HG03045 (cell line): ENCODE measurements around the gene RBMS1.

Experiments used
- ATAC-seq: cut with Tn5 transposase; IDR thresholded peaks from one replicate; pipeline ENCODE4 v1.9.1; 2021; ENCODE audit warnings: mild to moderate bottlenecking, moderate library complexity; ENCODE audit not compliant: unreplicated experiment

RBMS1 gene

DNA sequence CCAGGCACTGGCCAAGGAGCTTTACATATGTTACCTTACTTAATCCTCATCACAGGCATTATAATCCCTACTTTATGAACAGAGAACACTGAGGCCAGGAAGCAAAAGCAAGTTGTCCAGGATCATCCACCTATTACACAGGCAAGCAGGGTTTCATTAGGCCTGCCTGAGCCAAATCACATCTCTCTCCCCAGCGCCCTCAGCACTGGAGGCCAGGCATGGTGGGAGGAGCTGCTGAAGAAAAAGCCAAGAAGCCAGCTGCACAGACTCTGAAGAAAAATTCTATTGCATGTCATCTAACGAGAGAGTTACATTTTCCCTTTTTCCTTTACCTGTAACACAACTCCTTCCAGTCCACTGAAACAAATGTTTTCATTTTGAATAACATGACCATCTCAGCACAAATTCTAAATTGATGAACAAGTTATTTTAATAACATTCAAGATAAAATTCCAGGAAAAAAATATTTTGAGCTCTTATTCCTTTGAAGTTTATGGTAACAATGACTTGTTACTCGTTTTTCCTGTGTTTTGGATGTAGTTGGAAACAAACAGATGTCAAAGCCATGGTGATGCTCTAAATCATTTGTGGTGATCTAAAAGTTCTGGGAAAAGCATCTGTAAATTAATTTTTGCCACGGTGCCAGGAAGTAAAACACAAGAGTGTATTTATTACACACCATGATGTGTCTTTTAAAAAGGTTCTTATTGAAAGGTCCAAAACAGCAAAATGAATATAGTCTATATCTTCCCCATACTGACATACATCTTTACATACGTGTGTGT, 154.5 kb downstream of the RBMS1 start:
- ATAC-seq: no peak

GRCh38 chr2:160337728-160338127, 155.9 kb downstream of the RBMS1 start:
- ATAC-seq: no peak

DNA sequence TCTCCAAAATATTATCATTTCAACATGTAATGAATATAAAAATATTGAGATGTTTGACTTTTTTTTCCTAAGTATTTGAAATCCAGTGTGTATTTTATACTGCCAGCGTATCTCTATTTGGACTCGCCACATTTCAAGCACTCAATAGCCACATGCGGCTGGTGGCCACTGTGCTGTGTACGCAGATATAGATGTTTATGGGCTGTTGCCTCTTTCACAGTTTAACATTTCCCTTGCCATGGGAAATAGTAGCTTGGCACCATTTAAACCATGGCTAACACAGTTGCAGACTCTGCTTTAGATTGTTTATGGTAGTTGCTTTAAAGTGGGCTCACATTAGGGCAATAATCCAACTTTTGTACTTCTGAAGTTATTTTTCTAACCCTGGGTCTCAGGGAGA, 157.0 kb downstream of the RBMS1 start:
- ATAC-seq: no peak

DNA sequence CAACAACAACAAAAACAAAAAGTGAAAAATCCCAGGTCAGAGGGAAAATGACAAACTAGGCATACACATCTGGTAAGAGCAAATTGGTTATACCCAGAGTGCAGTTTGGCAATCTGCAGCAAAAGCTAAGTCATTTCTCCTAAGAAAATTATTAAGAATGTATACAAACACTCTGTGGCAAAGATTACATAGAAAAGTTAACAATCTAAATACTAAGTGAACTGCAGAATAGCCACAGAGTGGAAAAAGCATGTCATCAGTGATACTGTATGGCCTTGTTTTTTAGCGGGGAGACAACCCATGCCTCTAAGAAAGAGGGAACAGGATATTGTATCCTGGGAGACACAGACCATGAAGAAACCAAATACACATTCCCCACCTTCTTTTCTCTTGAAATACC, 157.5 kb downstream of the RBMS1 start:
- no peak for ATAC-seq

- ATAC-seq: no peak
Observed at GRCh38 chr2:160335441-160335840, 158.2 kb downstream of the RBMS1 start.

DNA sequence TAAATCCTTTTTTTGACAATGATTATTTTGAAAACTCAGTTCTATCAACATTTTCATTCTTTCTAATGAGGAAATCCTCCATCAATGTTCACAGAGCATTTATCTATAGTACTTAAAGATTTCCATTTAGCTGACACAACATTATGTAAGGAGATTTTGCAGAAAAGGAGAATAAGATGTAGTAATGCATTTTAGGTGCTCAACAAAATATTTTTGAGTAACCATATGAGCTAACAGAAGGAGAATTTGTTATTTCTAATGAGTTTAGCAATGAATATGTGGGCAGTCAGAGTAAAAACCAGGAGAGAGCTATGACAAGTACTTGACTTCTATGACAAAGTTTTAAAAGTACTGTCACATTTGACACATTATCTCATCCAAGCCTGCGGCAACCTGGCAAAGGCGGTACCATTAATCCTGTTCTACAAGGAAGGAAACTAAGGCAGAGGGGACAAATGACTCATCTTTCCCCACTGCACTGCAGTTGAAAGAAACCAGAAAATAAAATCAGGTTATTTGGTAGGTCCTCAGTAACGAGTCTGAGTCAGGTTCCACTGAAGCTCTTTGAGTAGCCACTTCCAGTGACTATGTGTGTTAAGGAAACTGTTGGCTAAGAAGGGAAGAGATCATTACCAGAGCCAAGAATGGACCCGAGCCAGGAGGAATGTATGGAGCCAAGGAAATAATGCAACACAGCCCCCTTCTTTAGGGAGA, 159.4 kb downstream of the RBMS1 start:
- ATAC-seq: no peak

DNA sequence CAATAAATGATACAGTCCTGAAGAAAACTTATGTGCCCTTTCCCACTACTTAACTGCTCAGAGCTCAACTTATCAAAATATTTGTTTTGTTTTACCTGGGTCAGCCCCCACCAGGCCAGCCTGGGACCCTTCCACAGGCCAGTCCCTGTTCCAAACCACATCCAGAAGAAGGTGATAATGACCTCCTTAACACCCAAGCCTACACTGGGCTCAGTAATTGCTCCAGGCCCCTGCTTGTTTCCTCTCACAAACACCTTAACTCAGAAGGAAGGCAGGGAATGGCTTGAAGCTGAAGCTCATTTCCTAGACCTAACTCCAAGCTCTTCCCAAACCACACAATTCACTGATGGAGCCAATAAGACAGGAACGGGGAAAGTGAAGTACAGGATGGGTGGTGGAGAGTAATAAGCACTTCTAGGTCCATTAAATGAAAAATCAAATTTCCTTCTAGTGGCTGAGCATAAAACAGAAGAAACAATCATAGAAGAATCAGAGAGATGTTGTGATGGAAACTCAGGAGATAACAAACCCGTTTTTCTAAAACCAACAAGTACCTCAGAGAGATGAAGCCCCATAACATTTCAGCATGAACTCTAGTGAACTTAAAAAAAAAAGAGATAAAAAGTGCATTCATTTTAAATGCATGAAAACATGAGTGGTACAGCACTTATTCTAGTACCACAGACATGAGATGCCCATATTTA, 160.1 kb downstream of the RBMS1 start:
- ATAC-seq: no peak

DNA sequence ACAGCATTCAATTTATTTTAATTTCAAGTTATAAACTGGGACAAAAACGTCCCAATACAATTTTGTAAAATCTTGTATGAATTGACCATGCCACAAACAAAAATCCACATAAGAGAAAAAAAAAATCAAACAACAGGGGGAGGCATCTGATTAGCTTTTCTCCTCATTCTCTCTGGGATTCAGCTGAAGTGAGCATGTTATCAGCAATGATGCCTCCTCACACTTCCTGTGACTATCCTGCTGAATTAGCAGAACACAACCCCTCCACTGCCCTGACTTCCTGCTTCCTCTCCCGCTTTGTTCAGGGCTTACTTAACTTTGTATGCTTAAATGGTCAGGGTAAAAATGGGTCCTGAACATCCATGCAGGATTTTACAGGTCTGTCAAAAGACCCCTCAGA, 161.3 kb downstream of the RBMS1 start:
- ATAC-seq: no peak

- no peak for ATAC-seq
Observed at GRCh38 chr2:160331258-160332025, 162.2 kb downstream of the RBMS1 start.

- no peak for ATAC-seq
Observed at GRCh38 chr2:160328811-160329527, 164.6 kb downstream of the RBMS1 start.

DNA sequence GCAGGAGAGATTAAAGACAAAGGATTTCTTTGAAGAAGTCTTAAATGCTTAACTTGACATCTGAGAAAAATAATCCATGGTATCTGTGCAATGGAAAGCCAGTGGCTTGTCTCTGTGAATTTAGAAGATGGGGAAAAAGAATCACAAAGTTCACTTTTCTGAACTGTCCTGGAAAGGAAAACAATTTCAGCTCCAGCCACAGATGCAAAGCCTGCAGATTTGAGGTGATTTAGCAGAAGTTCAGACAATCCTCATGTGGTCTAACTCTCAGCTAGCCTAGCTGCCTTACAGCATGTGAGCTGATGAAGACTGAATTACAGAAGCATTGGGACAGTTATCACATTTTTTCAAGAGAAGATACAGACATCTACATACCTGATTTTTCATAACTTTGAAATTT, 166.8 kb downstream of the RBMS1 start:
- no peak for ATAC-seq

DNA sequence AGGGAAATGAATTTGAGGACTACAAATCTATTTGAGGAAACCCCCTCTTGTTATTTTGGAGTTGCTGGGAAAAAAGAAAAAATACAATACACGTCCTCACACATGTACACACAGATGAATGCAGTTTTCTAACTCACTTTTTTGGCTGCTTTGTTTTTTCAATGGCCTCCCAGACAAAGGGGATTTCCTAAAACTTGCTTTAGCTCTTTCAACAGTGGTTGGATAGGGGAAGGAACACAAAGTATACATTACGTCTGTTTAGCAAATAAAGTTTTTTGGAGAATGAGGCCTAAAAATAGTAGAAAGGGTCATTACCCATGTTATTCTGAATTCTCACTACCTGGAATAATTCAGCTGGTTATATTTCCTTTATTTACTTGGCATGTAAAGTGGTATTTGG, 168.2 kb downstream of the RBMS1 start:
- no peak for ATAC-seq

- no peak for ATAC-seq
Observed at GRCh38 chr2:160324917-160325316, 168.7 kb downstream of the RBMS1 start.

- no peak for ATAC-seq
Observed at GRCh38 chr2:160324161-160324800, 169.3 kb downstream of the RBMS1 start.

DNA sequence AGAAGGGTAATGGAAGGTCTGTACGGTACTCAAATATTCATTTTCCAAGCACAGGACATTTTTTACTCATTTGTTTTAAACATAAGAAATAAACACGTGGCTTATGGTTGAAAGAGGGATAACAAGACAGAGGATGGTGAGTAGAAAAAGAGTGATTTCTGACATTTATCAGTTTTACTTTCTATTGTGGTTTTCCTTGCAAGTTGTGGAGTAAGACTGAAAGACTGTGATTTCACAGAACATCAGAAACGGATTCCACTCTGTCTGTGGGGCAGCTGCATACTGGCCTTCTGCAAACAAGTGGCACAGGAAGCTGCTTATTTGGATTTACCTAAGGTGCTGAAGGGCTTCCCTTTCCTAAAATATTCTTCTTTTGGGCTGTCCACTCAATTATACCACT, 171.3 kb downstream of the RBMS1 start:
- ATAC-seq: no peak

- no peak for ATAC-seq
Observed at GRCh38 chr2:160321006-160321405, 172.6 kb downstream of the RBMS1 start.

- no peak for ATAC-seq
Observed at GRCh38 chr2:160319700-160320099, 173.9 kb downstream of the RBMS1 start.

- ATAC-seq: no peak
Observed at GRCh38 chr2:160318218-160318617, 175.4 kb downstream of the RBMS1 start.

GRCh38 chr2:160317181-160318099, 176.2 kb downstream of the RBMS1 start:
- ATAC-seq: no peak
